Measurements from ENCODE around the gene MESP2. TPM values are rescaled to one million over a fixed set of nuclear protein-coding genes. Genes with fewer than 3 reads are reported as not detected.

The MESP2 gene
- total RNA-seq, 2 experiments from 2014 or later, result not detected

- TF ChIP-seq EZH2phosphoT487 (IDR thresholded peaks at IDR 0.05; ENCODE audit: borderline replicate concordance, low read depth, low read length) (no peak), CTCF (conservative IDR thresholded peaks at IDR 0.05; ENCODE audit: low read length) (no peak)
- Histone ChIP-seq H3K79me2 (ENCODE audit: insufficient read depth, low read depth, low read length) (no peaks in the 10 kb centered on the region), H3K4me1 (ENCODE audit: insufficient read depth, low read length, poor library complexity, severe bottlenecking) (no peaks in the 10 kb centered on the region), H2AFZ (ENCODE audit: low read length) (no peak overlapping the region), H3K9me2 (ENCODE audit: insufficient read depth, low read length) (no peaks in the 10 kb centered on the region), H3K9me3 (ENCODE audit: low read length) (no peaks in the 10 kb centered on the region), H3K4me2 (ENCODE audit: low read length) (no peak overlapping the region), H4K20me1 (ENCODE audit: insufficient read depth, low read length) (no peaks in the 10 kb centered on the region), H3K4me3 (ENCODE audit: low read depth, low read length, poor library complexity, severe bottlenecking) (no peak overlapping the region), H3K36me3 (ENCODE audit: insufficient read depth, low read length) (no peaks in the 10 kb centered on the region), H3K27ac (ENCODE audit: low read depth, low read length, poor library complexity, severe bottlenecking) (no peak overlapping the region)
- POLR2A ChIA-PET, result no interaction called here
- CTCF ChIA-PET (ENCODE audit: unreplicated experiment), result no interaction called here
- intact Hi-C loops (cut with micrococcal nuclease; ENCODE audit: unreplicated experiment), result no loop called here
- no peak for DNase-seq (ENCODE audit: low spot score)
- BruUV-seq (replicated peaks), result no TSS peak
Observed at GRCh38 chr15:89794627-89795241, 18.6 kb downstream of the MESP2 start.

- Histone ChIP-seq H3K4me1 (ENCODE audit: insufficient read depth, low read length, poor library complexity, severe bottlenecking) (no peaks in the 10 kb centered on the region), H3K79me2 (ENCODE audit: insufficient read depth, low read depth, low read length) (no peaks in the 10 kb centered on the region), H2AFZ (ENCODE audit: low read length) (no peak overlapping the region), H3K36me3 (ENCODE audit: insufficient read depth, low read length) (no peaks in the 10 kb centered on the region), H3K9me3 (ENCODE audit: low read length) (no peaks in the 10 kb centered on the region), H3K9me2 (ENCODE audit: insufficient read depth, low read length) (no peaks in the 10 kb centered on the region), H3K4me3 (ENCODE audit: low read depth, low read length, poor library complexity, severe bottlenecking) (no peak overlapping the region), H3K27ac (ENCODE audit: low read depth, low read length, poor library complexity, severe bottlenecking) (no peak overlapping the region), H3K4me2 (ENCODE audit: low read length) (no peak overlapping the region), H4K20me1 (ENCODE audit: insufficient read depth, low read length) (no peaks in the 10 kb centered on the region)
- POLR2A ChIA-PET, result no interaction called here
- CTCF ChIA-PET (ENCODE audit: unreplicated experiment), result interaction anchor here (1.0 kb wide), 1 partner anchor 79 kb away, joined by 3 read pairs; no protein-coding TSS in a partner anchor
- BruUV-seq (replicated peaks), result no TSS peak
- TF ChIP-seq EZH2phosphoT487 (IDR thresholded peaks at IDR 0.05; ENCODE audit: borderline replicate concordance, low read depth, low read length) (no peak), CTCF (conservative IDR thresholded peaks at IDR 0.05; ENCODE audit: low read length) (no peak)
- DNase-seq (ENCODE audit: low spot score), result no peak
- intact Hi-C loops (cut with micrococcal nuclease; ENCODE audit: unreplicated experiment), result no loop called here
Observed at GRCh38 chr15:89795996-89796395, 19.9 kb downstream of the MESP2 start.

- TF ChIP-seq EZH2phosphoT487 (IDR thresholded peaks at IDR 0.05; ENCODE audit: borderline replicate concordance, low read depth, low read length), result no peak
- no peak for TF ChIP-seq CTCF (conservative IDR thresholded peaks at IDR 0.05; ENCODE audit: low read length)
- BruUV-seq (replicated peaks), result no TSS peak
- CTCF ChIA-PET (ENCODE audit: unreplicated experiment), result no interaction called here
- H3K9me2 ChIP-seq (ENCODE audit: insufficient read depth, low read length), result no peaks in the 10 kb centered on the region
- H3K4me1 ChIP-seq (ENCODE audit: insufficient read depth, low read length, poor library complexity, severe bottlenecking), result no peaks in the 10 kb centered on the region
- H4K20me1 ChIP-seq (ENCODE audit: insufficient read depth, low read length), result no peaks in the 10 kb centered on the region
- H3K27ac ChIP-seq (ENCODE audit: low read depth, low read length, poor library complexity, severe bottlenecking), result no peak overlapping the region
- intact Hi-C loops (cut with micrococcal nuclease; ENCODE audit: unreplicated experiment), result no loop called here
- no peak overlapping the region for H2AFZ ChIP-seq (ENCODE audit: low read length)
- no peaks in the 10 kb centered on the region for H3K9me3 ChIP-seq (ENCODE audit: low read length)
- no peak overlapping the region for H3K4me2 ChIP-seq (ENCODE audit: low read length)
- POLR2A ChIA-PET, result no interaction called here
- no peak overlapping the region for H3K4me3 ChIP-seq (ENCODE audit: low read depth, low read length, poor library complexity, severe bottlenecking)
- H3K36me3 ChIP-seq (ENCODE audit: insufficient read depth, low read length), result no peaks in the 10 kb centered on the region
- no peak for DNase-seq (ENCODE audit: low spot score)
- H3K79me2 ChIP-seq (ENCODE audit: insufficient read depth, low read depth, low read length), result no peaks in the 10 kb centered on the region
Observed at GRCh38 chr15:89797678-89798201, 21.6 kb downstream of the MESP2 start.

Measured in OCI-LY7 (cell line).